Retinal pigment epithelial cell (primary cell): Measurements from ENCODE around the gene BMPR1B.

Source experiments
- DNase-seq: peaks from one replicate; pipeline ENCODE4 v3.0.0-alpha.2; 2010; ENCODE audit warnings: low read depth
- H3K4me3 ChIP-seq: 2 replicates; pipeline ENCODE4 v1.5.1; 2011; ENCODE audit warnings: mild to moderate bottlenecking, low read length, control low read depth, moderate library complexity
- TF ChIP-seq, protein P1 (sequence below): conservative IDR thresholded peaks from 2 replicates; pipeline ENCODE4 v1.5.1; 2011; ENCODE audit warnings: low read depth, low read length, control low read depth, inconsistent platforms

Gene BMPR1B

GRCh38 chr4:94892051-94892450 is 134.3 kb downstream of the BMPR1B start:
- TF ChIP-seq, protein P1, sequence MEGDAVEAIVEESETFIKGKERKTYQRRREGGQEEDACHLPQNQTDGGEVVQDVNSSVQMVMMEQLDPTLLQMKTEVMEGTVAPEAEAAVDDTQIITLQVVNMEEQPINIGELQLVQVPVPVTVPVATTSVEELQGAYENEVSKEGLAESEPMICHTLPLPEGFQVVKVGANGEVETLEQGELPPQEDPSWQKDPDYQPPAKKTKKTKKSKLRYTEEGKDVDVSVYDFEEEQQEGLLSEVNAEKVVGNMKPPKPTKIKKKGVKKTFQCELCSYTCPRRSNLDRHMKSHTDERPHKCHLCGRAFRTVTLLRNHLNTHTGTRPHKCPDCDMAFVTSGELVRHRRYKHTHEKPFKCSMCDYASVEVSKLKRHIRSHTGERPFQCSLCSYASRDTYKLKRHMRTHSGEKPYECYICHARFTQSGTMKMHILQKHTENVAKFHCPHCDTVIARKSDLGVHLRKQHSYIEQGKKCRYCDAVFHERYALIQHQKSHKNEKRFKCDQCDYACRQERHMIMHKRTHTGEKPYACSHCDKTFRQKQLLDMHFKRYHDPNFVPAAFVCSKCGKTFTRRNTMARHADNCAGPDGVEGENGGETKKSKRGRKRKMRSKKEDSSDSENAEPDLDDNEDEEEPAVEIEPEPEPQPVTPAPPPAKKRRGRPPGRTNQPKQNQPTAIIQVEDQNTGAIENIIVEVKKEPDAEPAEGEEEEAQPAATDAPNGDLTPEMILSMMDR = peak; percentile 6
- H3K4me3 ChIP-seq = no peak overlapping the region
- DNase-seq = no peak

- TF ChIP-seq, protein P1 = no peak
- H3K4me3 ChIP-seq = no peak overlapping the region
- no peak for DNase-seq
Observed at GRCh38 chr4:94895081-94895480, 137.3 kb downstream of the BMPR1B start.

GRCh38 chr4:94897023-94897422 is 139.3 kb downstream of the BMPR1B start:
- TF ChIP-seq, protein P1 = no peak
- DNase-seq = no peak

DNA sequence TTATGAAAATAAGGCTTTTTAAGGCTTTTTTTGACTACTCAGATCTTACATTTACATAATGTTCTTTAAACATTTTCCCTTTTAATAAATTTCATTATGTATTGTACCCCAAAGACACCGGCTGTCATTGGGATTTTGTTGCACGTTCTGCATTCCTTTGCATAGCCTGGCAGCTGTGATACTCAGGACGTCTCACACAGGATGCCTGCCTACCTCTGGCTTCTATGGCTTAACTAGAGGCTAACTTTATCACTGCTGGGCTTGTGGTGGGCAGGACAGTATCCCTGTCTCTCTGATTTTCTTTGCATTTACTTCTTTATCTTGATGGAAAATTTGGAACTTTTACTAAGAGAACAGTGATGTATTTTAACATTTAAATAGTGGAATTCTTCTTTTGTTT is 147.8 kb downstream of the BMPR1B start:
- DNase-seq = no peak
- TF ChIP-seq, protein P1 = no peak
- no peak overlapping the region for H3K4me3 ChIP-seq

More at GRCh38 chr4:94897023-94897422, 139.3 kb downstream of the BMPR1B start:
- H3K4me3 ChIP-seq = no peak overlapping the region

DNA sequence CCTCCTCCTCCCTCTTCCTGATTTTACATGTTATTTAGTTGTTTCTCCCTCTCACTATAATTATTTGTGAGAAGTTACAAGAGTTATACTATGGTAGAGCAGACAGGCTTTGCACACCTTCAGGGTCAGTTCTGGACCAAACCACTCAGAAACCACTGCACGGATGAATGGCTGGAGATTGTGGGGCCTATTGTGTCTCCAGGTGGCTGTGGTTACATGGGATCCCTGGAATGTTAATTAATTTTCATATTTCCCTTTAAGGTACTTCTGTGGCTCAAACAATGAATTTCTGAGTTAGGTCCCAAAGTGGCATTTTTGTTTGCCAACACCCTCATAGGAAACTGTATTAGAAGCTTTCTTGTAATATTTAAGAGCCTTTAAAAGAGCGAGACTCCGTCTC is 151.9 kb downstream of the BMPR1B start:
- no peak for DNase-seq
- H3K4me3 ChIP-seq = no peak overlapping the region
- TF ChIP-seq, protein P1 = no peak

DNA sequence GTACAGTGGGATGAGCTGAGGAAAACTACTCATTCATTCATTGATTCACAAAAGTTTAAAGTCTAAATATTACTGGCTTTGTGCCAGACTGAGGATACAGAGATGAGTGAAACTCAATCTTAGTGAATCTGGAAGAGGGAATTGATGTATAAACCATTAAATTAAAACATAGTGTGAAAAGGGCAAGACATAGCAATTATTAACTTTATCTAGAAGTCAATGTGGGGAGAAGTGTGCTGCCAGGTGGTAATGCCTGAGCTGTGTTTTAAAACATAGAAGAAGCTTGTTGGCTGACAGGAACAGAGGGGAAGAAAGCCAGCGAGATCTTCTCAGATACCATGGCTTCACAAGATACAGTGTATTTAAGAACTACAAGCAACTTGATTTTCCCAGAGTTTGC is 153.4 kb downstream of the BMPR1B start:
- no peak for DNase-seq
- TF ChIP-seq, protein P1 = no peak
- H3K4me3 ChIP-seq = no peak overlapping the region

- no peak overlapping the region for H3K4me3 ChIP-seq
- TF ChIP-seq, protein P1 = no peak
- no peak for DNase-seq
Observed at GRCh38 chr4:94912606-94913005, 154.9 kb downstream of the BMPR1B start.
